ENCODE results near the gene CEND1.
A peak's percentile ranks its signal among the peaks of the same experiment; 100 is the strongest.

The CEND1 gene

DNA sequence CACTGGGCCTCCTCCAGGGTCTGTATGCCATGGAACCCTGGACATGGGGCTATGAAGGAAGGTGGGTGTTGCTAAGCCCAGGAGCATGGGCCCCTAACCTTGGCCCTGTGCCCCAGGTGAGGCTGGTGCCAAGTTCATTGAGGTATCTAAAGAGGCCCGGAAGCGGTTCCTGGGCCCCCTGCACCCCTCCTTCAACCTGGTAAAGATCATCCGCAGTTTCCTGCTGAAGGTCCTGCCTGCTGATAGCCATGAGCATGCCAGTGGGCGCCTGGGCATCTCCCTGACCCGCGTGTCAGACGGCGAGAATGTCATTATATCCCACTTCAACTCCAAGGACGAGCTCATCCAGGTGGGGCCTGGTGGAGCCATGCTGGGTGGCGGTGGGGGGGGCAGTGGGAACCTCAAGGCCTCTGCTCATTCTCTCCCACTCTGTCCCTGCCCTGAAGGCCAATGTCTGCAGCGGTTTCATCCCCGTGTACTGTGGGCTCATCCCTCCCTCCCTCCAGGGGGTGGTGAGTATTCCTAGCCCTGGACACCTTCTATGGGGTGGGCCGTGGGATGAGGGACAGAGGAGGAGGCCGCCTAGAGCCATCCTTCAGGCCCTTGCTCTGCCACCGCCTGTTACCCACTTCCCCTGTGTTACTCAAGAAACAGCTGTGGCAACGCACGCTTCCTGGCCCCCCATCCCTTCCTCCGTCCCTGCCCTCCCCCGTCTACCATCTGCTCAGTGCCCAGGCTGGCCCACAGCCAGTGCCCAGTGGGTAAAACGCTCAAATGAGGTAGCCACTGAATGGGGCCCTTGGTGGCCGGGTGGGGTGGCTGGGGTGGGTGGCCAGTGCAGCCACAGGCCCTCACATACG is 31.9 kb upstream of the CEND1 start:
- TF ChIP-seq, protein P1, sequence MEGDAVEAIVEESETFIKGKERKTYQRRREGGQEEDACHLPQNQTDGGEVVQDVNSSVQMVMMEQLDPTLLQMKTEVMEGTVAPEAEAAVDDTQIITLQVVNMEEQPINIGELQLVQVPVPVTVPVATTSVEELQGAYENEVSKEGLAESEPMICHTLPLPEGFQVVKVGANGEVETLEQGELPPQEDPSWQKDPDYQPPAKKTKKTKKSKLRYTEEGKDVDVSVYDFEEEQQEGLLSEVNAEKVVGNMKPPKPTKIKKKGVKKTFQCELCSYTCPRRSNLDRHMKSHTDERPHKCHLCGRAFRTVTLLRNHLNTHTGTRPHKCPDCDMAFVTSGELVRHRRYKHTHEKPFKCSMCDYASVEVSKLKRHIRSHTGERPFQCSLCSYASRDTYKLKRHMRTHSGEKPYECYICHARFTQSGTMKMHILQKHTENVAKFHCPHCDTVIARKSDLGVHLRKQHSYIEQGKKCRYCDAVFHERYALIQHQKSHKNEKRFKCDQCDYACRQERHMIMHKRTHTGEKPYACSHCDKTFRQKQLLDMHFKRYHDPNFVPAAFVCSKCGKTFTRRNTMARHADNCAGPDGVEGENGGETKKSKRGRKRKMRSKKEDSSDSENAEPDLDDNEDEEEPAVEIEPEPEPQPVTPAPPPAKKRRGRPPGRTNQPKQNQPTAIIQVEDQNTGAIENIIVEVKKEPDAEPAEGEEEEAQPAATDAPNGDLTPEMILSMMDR (IDR thresholded peaks at IDR 0.05; ENCODE audit: poor library complexity, severe bottlenecking): no peak
- no peak for DNase-seq (ENCODE audit: low spot score)
- peaks cover 5% of the 10 kb centered on the region for H3K27me3 ChIP-seq (ENCODE audit: insufficient read depth, poor library complexity, severe bottlenecking)
- H3K4me3 ChIP-seq (ENCODE audit: severe bottlenecking): no peak overlapping the region
- no peaks in the 10 kb centered on the region for H3K9me3 ChIP-seq (ENCODE audit: severe bottlenecking)
- peak overlapping the region; percentile 77 for H3K27ac ChIP-seq (ENCODE audit: poor library complexity, severe bottlenecking)
- H3K36me3 ChIP-seq (ENCODE audit: low read depth): no peaks in the 10 kb centered on the region
- no peak for ATAC-seq (ENCODE audit: low read depth)
- peaks cover 15% of the 10 kb centered on the region for H3K4me1 ChIP-seq (ENCODE audit: insufficient read depth, poor library complexity, severe bottlenecking)

DNA sequence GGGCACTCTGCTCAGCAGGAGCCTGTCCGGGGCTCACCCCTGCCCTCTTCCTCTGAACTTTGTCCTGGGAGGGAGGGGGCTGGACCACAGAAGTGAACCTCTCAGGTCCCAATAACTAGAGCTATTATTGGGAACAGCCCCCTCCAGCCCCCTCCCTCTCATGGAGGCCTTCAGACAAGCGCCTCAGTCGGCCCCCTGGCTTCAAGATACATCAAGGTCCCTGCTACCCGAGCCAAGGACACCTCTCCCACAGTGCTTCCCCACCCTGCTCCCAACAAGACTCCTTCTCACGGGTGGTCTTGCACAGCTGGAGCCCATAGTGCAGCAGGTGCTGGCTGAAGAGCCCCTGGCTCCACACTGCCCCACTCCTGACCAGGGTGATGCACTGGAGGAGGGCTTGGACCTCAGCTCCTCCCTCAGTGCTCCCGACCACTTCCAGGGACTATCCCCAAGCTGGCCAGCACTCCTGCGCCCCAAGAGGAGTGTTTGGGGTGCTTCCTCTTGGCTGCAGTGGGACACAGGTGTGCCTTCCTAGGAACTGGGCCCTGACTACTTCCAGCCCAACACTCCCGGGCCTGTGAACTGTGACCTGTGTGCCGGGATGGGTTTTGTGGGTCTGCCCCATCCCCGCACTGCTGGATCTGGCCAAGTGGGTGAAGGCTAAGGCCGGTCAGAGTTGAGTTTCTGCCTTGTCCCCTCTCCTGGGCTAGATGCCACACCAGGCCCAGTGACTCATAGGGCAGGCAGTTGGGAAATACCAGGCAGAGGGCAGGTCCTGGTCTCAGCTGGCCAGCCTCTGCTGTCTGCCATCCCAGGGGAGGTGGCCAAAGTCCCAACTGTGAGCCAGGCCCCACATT is 31.0 kb upstream of the CEND1 start:
- peak overlapping the region; percentile 77 for H3K27ac ChIP-seq (ENCODE audit: poor library complexity, severe bottlenecking)
- TF ChIP-seq, protein P1 (IDR thresholded peaks at IDR 0.05; ENCODE audit: poor library complexity, severe bottlenecking): no peak
- peaks cover 15% of the 10 kb centered on the region for H3K4me1 ChIP-seq (ENCODE audit: insufficient read depth, poor library complexity, severe bottlenecking)
- peak; percentile 28; the same call in 2 of the 3 replicates for ATAC-seq (ENCODE audit: low read depth)
- H3K36me3 ChIP-seq (ENCODE audit: low read depth): no peaks in the 10 kb centered on the region
- H3K27me3 ChIP-seq (ENCODE audit: insufficient read depth, poor library complexity, severe bottlenecking): no peaks in the 10 kb centered on the region
- no peak for DNase-seq (ENCODE audit: low spot score)
- no peaks in the 10 kb centered on the region for H3K9me3 ChIP-seq (ENCODE audit: severe bottlenecking)
- peak overlapping the region; percentile 80 for H3K4me3 ChIP-seq (ENCODE audit: severe bottlenecking)

DNA sequence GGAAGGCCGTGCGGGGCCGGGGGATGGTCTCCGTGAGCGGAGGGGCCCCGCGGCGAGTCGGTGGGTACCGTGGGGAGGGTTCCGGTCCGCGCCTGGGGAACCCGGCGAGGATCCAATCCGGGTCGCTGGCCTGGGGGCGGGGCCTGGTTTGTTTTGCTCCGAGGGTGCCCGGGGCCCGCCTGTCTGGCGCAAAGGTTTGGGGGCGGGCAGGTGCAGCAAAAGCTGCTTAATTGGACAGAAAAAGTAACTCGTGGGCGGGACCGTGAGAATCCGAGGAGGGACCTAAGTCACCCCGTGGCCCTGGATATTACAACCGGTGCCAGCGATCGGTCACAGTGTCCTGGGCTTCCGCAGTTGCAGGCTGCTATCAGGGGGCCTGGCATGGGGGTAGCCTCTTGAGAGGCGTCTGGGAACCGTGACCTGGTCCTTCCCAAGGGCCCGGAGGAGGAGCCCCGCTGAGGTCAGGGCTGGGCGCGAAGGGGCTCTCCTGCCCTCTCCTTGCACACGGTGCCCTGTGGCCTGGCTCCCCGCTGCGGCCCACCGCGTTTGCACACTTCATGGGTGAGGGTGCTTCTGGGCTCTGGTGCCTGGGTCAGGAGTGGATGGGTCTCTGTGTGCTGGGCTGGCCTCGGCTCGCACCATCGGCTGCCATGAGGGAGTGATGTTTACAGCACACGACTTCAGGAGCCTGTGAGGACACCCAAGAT is 30.2 kb upstream of the CEND1 start:
- Histone ChIP-seq H3K4me3 (ENCODE audit: severe bottlenecking) (peak overlapping the region; percentile 80), H3K9me3 (ENCODE audit: severe bottlenecking) (no peaks in the 10 kb centered on the region), H3K27ac (ENCODE audit: poor library complexity, severe bottlenecking) (peak overlapping the region; percentile 77), H3K4me1 (ENCODE audit: insufficient read depth, poor library complexity, severe bottlenecking) (peaks cover 15% of the 10 kb centered on the region), H3K27me3 (ENCODE audit: insufficient read depth, poor library complexity, severe bottlenecking) (no peaks in the 10 kb centered on the region), H3K36me3 (ENCODE audit: low read depth) (no peaks in the 10 kb centered on the region)
- peak; percentile 57 for ATAC-seq (ENCODE audit: low read depth)
- TF ChIP-seq, protein P1 (IDR thresholded peaks at IDR 0.05; ENCODE audit: poor library complexity, severe bottlenecking): no peak
- DNase-seq (ENCODE audit: low spot score): peak; percentile 93

DNA sequence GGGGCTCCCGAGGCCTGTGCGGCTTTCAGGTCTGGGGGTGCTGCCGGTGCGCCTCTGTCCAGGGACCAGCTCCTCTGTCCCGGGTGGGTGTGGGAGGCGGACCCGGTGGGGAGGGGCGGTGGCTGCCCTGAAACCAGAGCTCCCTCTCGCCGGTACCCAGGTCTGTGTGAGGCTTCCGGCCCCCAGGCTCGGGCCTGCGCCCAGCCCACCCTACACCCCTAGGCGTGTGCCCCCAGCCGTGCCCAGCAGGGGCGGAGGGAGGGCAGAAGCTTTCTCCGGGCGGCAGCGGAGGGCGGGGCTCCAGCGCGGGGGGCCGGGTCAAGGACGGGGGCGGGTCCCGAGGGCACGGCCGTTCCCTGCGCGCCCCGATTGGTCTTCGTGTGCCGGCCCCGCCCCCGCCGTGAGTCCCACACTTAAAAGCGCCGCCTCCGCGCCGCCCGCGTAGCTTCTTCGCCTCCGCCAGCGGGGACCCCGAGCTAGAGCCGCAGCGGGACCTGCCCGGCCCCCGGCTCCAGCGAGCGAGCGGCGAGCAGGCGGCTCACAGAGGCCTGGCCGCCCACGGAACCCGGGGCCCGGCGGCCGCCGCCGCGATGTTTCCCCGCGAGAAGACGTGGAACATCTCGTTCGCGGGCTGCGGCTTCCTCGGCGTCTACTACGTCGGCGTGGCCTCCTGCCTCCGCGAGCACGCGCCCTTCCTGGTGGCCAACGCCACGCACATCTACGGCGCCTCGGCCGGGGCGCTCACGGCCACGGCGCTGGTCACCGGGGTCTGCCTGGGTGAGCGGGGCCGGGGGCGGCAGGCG is 29.4 kb upstream of the CEND1 start:
- H3K27ac ChIP-seq (ENCODE audit: poor library complexity, severe bottlenecking): peak overlapping the region; percentile 77

More for the DNA sequence above, 29.4 kb upstream of the CEND1 start:
- Histone ChIP-seq H3K4me1 (ENCODE audit: insufficient read depth, poor library complexity, severe bottlenecking) (peaks cover 15% of the 10 kb centered on the region), H3K4me3 (ENCODE audit: severe bottlenecking) (peak overlapping the region; percentile 80), H3K9me3 (ENCODE audit: severe bottlenecking) (no peaks in the 10 kb centered on the region), H3K27me3 (ENCODE audit: insufficient read depth, poor library complexity, severe bottlenecking) (no peaks in the 10 kb centered on the region), H3K36me3 (ENCODE audit: low read depth) (no peaks in the 10 kb centered on the region)
- ATAC-seq (ENCODE audit: low read depth) (peak; percentile 50), DNase-seq (ENCODE audit: low spot score) (no peak)
- TF ChIP-seq, protein P1 (IDR thresholded peaks at IDR 0.05; ENCODE audit: poor library complexity, severe bottlenecking): no peak
